ENCODE data around the gene NUDT8. TPM values are rescaled to one million over a fixed set of nuclear protein-coding genes. Genes with fewer than 3 reads are reported as not detected.

Gene NUDT8
- total RNA-seq, 1 donor from 2014 or later, result 8.0 TPM

GRCh38 chr11:67651976-67652781, 22.4 kb upstream of the NUDT8 start:
- DNase-seq (ENCODE audit: extremely low spot score, unreplicated experiment), result no peak
- Mint-ChIP-seq H3K9me3 (ENCODE audit: unreplicated experiment) (no peaks in the 10 kb centered on the region), H3K36me3 (ENCODE audit: unreplicated experiment) (no peaks in the 10 kb centered on the region), H3K27ac (ENCODE audit: unreplicated experiment) (no peak overlapping the region), H3K4me3 (ENCODE audit: unreplicated experiment) (no peak overlapping the region), H3K4me1 (ENCODE audit: unreplicated experiment) (no peaks in the 10 kb centered on the region), H3K27me3 (ENCODE audit: unreplicated experiment) (peaks cover 3% of the 10 kb centered on the region)
- TF ChIP-seq, protein P1, sequence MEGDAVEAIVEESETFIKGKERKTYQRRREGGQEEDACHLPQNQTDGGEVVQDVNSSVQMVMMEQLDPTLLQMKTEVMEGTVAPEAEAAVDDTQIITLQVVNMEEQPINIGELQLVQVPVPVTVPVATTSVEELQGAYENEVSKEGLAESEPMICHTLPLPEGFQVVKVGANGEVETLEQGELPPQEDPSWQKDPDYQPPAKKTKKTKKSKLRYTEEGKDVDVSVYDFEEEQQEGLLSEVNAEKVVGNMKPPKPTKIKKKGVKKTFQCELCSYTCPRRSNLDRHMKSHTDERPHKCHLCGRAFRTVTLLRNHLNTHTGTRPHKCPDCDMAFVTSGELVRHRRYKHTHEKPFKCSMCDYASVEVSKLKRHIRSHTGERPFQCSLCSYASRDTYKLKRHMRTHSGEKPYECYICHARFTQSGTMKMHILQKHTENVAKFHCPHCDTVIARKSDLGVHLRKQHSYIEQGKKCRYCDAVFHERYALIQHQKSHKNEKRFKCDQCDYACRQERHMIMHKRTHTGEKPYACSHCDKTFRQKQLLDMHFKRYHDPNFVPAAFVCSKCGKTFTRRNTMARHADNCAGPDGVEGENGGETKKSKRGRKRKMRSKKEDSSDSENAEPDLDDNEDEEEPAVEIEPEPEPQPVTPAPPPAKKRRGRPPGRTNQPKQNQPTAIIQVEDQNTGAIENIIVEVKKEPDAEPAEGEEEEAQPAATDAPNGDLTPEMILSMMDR (IDR thresholded peaks at IDR 0.05), result no peak

DNA sequence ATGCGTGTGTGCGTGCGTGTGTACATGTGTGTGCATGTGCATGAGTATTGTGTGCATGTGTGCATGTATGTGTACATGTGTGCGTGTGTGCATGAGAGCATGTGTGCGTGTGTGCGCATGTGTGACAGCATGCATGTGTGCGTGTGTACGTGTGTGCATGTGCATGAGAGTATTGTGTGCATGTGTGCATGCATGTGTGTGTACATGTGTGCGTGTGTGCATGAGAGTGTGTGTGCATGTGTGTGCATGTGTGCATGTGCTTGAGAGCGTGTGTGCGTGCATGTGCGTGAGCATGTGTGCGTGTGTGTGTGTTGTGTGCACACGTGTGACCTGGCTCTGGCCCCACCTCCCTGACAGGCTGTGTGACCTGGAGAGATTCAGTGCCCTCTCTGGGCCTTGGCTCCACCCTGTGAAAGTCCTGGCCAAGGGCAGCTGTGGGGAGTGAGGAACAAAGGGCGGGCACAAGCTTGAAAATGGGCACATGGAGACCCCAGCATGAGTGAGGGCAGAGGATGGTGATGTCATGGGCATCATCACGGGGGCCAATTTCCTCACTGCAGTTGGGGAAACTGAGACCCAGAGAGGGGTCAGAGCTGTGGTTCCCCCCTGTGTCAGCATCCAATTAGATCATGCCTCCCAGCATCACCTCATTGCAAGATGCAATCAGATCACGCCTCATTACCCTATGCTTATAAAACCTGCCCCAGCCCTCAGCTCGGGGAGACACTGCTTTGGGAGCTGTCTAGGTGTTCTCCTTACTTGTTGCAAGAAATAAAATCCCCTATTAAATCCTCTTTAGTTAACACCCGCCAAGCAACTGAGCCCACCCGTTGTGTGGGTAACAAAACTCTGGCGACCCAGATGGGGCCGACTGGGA, 20.1 kb upstream of the NUDT8 start:
- Mint-ChIP-seq H3K9me3 (ENCODE audit: unreplicated experiment) (no peaks in the 10 kb centered on the region), H3K4me3 (ENCODE audit: unreplicated experiment) (no peak overlapping the region), H3K27ac (ENCODE audit: unreplicated experiment) (no peak overlapping the region), H3K27me3 (ENCODE audit: unreplicated experiment) (peaks cover 3% of the 10 kb centered on the region), H3K4me1 (ENCODE audit: unreplicated experiment) (no peaks in the 10 kb centered on the region), H3K36me3 (ENCODE audit: unreplicated experiment) (no peaks in the 10 kb centered on the region)
- TF ChIP-seq, protein P1 (IDR thresholded peaks at IDR 0.05), result no peak
- DNase-seq (ENCODE audit: extremely low spot score, unreplicated experiment), result no peak

DNA sequence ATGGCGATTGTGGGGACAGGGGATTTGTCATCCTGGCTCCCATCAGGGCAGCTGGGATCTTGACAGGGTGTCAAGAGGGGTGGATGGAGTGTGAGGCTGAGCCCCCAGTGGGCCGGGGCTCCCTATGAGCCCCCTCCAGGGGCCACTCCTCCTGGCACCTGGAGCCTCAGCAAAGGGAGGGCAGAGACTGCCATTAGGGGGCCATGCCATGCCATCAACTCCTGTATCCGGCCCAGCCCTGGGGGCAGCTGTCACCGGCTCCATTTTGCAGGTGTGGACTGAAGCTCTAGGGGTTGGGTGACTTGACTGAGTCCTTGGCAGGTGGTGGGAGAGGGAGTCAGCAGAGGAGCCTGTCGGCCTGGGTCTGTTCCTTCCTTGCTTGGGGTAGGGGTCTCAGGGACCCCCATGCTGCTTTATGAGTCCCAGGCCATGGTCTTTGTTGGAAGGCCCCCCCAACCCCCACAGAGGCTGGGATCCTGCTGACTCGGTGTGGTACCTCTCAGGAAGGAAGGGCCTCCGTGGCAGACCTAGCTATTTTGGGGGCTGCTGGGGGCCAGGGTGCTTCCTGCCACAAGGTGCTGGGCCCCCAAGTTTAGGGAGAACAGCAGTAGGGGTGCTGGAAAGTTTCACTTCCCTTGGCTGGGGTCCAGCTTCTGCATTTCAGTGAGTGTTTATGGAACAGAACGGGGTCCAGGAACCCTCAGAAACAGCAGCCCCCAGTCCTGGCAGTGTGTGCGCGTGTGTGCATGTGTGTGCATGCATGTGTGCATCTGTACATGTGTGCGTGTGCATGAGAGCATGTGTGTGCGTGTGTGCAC, 19.3 kb upstream of the NUDT8 start:
- H3K27ac Mint-ChIP-seq (ENCODE audit: unreplicated experiment), result no peak overlapping the region
- TF ChIP-seq, protein P1 (IDR thresholded peaks at IDR 0.05), result no peak
- peaks cover 3% of the 10 kb centered on the region for H3K27me3 Mint-ChIP-seq (ENCODE audit: unreplicated experiment)
- no peaks in the 10 kb centered on the region for H3K9me3 Mint-ChIP-seq (ENCODE audit: unreplicated experiment)
- H3K4me3 Mint-ChIP-seq (ENCODE audit: unreplicated experiment), result no peak overlapping the region
- H3K36me3 Mint-ChIP-seq (ENCODE audit: unreplicated experiment), result no peaks in the 10 kb centered on the region
- DNase-seq (ENCODE audit: extremely low spot score, unreplicated experiment), result no peak
- H3K4me1 Mint-ChIP-seq (ENCODE audit: unreplicated experiment), result no peaks in the 10 kb centered on the region

DNA sequence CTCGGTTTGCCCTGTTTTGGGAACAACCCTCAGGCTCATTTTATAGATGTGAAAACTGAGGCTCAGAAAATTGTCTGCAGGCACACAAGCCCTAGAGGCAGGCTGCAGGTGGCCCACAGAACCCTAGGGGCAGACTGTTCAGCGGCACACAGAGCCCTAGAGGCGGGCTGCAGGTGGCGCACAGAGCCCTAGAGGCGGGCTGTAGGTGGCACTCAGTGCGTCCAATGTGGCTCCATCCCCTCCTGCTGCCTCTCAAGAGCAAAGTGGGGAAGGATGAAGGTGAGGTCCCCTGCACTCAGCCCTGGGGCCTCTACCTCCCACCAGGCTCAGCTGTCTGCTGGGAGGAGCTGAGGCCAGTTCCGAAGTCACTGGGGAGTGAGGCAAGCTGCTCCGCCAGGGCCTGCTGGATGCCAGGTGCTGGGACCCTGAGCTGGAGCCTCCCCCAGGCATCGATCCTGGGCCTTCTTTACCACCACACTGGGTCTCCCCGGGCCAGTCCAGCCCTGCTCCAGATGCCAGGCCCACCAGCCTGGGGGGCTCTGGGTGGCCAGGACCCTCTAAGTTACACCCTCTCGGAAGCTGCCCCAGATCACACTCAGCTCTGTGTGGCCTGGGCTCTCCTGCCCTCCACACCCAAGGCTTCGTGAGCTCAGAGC, 18.5 kb upstream of the NUDT8 start:
- H3K36me3 Mint-ChIP-seq (ENCODE audit: unreplicated experiment), result no peaks in the 10 kb centered on the region
- H3K9me3 Mint-ChIP-seq (ENCODE audit: unreplicated experiment), result no peaks in the 10 kb centered on the region
- peaks cover 3% of the 10 kb centered on the region for H3K27me3 Mint-ChIP-seq (ENCODE audit: unreplicated experiment)
- no peak overlapping the region for H3K4me3 Mint-ChIP-seq (ENCODE audit: unreplicated experiment)
- DNase-seq (ENCODE audit: extremely low spot score, unreplicated experiment), result no peak
- TF ChIP-seq, protein P1 (IDR thresholded peaks at IDR 0.05), result no peak
- H3K27ac Mint-ChIP-seq (ENCODE audit: unreplicated experiment), result no peak overlapping the region
- H3K4me1 Mint-ChIP-seq (ENCODE audit: unreplicated experiment), result no peaks in the 10 kb centered on the region

All from osteocyte (in vitro differentiated cells).